Lower leg skin (tissue), 4 donors: Measurements from ENCODE around the gene NBPF6. TPM values are rescaled to one million over a fixed set of nuclear protein-coding genes. Genes with fewer than 3 reads are reported as not detected.
"Not testable (repeated sequence)": the region's sequence is repeated elsewhere in the genome, so short reads cannot be mapped to it uniquely, and the experiment has no call there.

ENCODE experiments used
- DNase-seq, 2 donors: peaks; one replicate each; pipeline ENCODE4 v3.0.0-alpha.2; 2019; ENCODE audit warnings: low spot score in 2 of 2
- H3K4me3 ChIP-seq: fragments of 200-600 bp; sonication (generic); 2 replicates; pipeline ENCODE4 v1.5.1; 2017; ENCODE audit warnings: mild to moderate bottlenecking, low read depth; ENCODE audit not compliant: poor library complexity, severe bottlenecking
- CTCF ChIP-seq, 3 donors: fragments of 450-650 bp; IDR thresholded peaks; one replicate each; pipeline ENCODE4 v1.5.1; 2016; ENCODE audit warnings: antibody characterized with exemption in 3 of 3, mild to moderate bottlenecking in 3 of 3, moderate library complexity in 2 of 3
- POLR2A ChIP-seq, 2 donors: fragments of 450-650 bp; IDR thresholded peaks; one replicate each; pipeline ENCODE4 v1.6.1; 2016 to 2017; ENCODE audit warnings: antibody characterized with exemption in 2 of 2, mild to moderate bottlenecking in 1 of 2, moderate library complexity in 1 of 2
- WGBS, 2 donors: methylation state at CpG; one replicate each; pipeline ENCODE4 v1.1.5; 2018; 5-methylcytosine and 5-hydroxymethylcytosine counted together
- intact Hi-C: fragments of 100-400 bp; cut with DNase I; formaldehyde crosslinking; loops from one replicate; pipeline ENCODE4 v1.15.0; 2023; ENCODE audit warnings: low total_unique reads
- total RNA-seq, 4 donors: library from RNA; depleted of rRNA; stranded (reverse); fragments of >200 nt; gene quantifications; one replicate each; pipeline ENCODE4 v1.1.0, GENCODE V29; 2016

Gene NBPF6
- total RNA-seq, 4 donors from 2014 or later, result 0.25 TPM; not detected in 3

GRCh38 chr1:108474516-108474915 lies 24.4 kb downstream of the NBPF6 start:
- WGBS, 2 donors, result 86 to 89% methylated on average over 6 of the region's 6 CpGs
- intact Hi-C loops, H3K4me3 ChIP-seq, DNase-seq: not testable (repeated sequence)

GRCh38 chr1:108478429-108479015 lies 28.4 kb downstream of the NBPF6 start:
- no peak for TF ChIP-seq POLR2A (IDR thresholded peaks at IDR 0.05)
- no peak for TF ChIP-seq CTCF (IDR thresholded peaks at IDR 0.05)
- intact Hi-C loops, result no loop called here

GRCh38 chr1:108482708-108483107 lies 32.6 kb downstream of the NBPF6 start:
- no peak overlapping the region for H3K4me3 ChIP-seq
- WGBS, 2 donors, result 52 to 62% methylated on average over 1 of the region's 1 CpG
- no peak for DNase-seq
- TF ChIP-seq CTCF (IDR thresholded peaks at IDR 0.05), result no peak
- TF ChIP-seq POLR2A (IDR thresholded peaks at IDR 0.05), result no peak
- intact Hi-C loops, result no loop called here

More at GRCh38 chr1:108478429-108479015, 28.4 kb downstream of the NBPF6 start:
- DNase-seq, result no peak
- whole genome bisulfite sequencing, 2 donors, result 92 to 93% methylated on average over 2 of the region's 2 CpGs
- H3K4me3 ChIP-seq, result no peak overlapping the region

GRCh38 chr1:108485990-108486389 lies 35.8 kb downstream of the NBPF6 start:
- WGBS, 2 donors, result 81 to 82% methylated on average over 5 of the region's 5 CpGs

GRCh38 chr1:108486707-108487106 lies 36.6 kb downstream of the NBPF6 start:
- 96% methylated on average over 11 of the region's 11 CpGs for WGBS, 2 donors
- intact Hi-C loops, result not testable (repeated sequence)

More at GRCh38 chr1:108485990-108486389, 35.8 kb downstream of the NBPF6 start:
- H3K4me3 ChIP-seq, DNase-seq, intact Hi-C loops: not testable (repeated sequence)

GRCh38 chr1:108495008-108495407 lies 44.9 kb downstream of the NBPF6 start:
- DNase-seq, intact Hi-C loops, H3K4me3 ChIP-seq: not testable (repeated sequence)
- whole genome bisulfite sequencing, 2 donors, result 96 to 100% methylated on average over 1 of the region's 1 CpG

More at GRCh38 chr1:108486707-108487106, 36.6 kb downstream of the NBPF6 start:
- DNase-seq, H3K4me3 ChIP-seq: not testable (repeated sequence)

GRCh38 chr1:108496856-108497255 lies 46.7 kb downstream of the NBPF6 start:
- 84 to 87% methylated on average over 4 of the region's 4 CpGs for WGBS, 2 donors
- H3K4me3 ChIP-seq, DNase-seq, intact Hi-C loops: not testable (repeated sequence)

GRCh38 chr1:108502138-108502537 lies 52.0 kb downstream of the NBPF6 start:
- intact Hi-C loops, result loop anchor here (10.0 kb wide), 1 partner anchor 73 kb away; no protein-coding TSS in a partner anchor
- TF ChIP-seq CTCF (IDR thresholded peaks at IDR 0.05), result no peak
- TF ChIP-seq POLR2A (IDR thresholded peaks at IDR 0.05), result no peak
- no peak for DNase-seq
- no peak overlapping the region for H3K4me3 ChIP-seq
- 71% methylated on average over 2 of the region's 2 CpGs for whole genome bisulfite sequencing, 2 donors
